ENCODE results near the gene GNAS-AS1.

The GNAS-AS1 gene

DNA sequence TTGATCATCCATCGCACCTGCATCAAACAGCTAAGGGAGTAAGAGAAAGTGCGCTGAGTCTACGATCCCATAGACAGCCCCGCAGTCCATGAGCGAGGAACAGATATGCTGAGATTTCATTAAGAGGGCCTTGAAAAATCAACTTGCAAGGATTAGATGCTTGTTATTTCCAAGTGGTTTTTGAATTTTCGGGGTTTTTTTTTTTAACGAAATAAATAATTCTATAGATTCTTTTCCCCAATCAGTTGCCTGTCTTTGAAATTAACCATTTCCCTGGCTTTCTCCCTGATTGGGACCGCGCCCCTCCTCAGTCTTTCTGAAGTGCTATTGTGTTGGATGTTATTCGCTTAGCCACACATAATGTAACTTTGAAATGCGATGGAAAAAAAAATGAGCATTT, 48.6 kb downstream of the GNAS-AS1 start:
- TF ChIP-seq Cebpa-rat (IDR thresholded peaks at IDR 0.05): no peak
- Histone ChIP-seq H3K4me1 (no peaks in the 10 kb centered on the region), H3K27ac (no peak overlapping the region), H3K27me3 (no peaks in the 10 kb centered on the region), H3K9me3 (no peaks in the 10 kb centered on the region), H3K4me3 (no peak overlapping the region), H4K20me1 (no peaks in the 10 kb centered on the region), H3K9ac (no peak overlapping the region), H3K36me3 (no peaks in the 10 kb centered on the region), H3K4me2 (no peak overlapping the region)

DNA sequence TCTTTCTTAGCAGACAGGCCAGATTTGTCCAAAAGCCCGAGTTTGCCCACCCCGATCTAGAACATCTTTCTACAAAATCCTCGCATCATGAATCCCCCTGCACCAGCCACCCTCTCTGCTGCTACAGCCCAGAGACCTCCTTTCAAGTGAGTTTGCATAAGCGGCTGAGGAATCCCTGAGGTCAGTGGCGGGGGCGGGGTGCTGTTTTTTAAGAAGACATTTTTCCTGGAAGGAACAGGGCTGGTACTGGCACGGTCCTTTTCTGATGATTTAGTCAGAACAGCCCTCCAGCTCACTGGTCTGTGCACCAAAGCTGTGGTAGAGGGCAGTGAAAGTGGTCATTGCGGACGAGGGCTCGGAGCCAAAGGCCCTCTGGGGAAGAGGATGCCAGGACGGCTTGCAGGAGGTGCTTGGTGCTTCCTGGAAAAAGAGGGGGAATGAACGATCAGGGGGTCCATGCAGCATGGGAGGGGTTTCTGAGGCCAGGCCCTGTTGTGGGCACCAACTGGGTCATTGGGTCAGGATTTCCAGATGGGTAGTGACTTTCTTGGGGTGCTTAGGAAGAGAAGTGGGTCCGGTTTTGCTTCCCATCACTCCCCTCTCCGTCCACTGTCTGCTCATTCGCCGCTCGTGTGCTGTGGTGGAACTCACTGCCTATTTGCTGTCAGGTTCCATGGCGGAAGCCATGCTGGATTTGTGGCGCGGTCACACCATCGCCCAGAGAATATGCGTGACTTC, 50.4 kb downstream of the GNAS-AS1 start:
- H3K9ac ChIP-seq: no peak overlapping the region
- no peaks in the 10 kb centered on the region for H3K4me1 ChIP-seq
- H3K4me3 ChIP-seq: no peak overlapping the region
- TF ChIP-seq Cebpa-rat (IDR thresholded peaks at IDR 0.05): no peak
- H3K27ac ChIP-seq: no peak overlapping the region
- H3K36me3 ChIP-seq: no peaks in the 10 kb centered on the region
- H3K4me2 ChIP-seq: no peak overlapping the region
- no peaks in the 10 kb centered on the region for H4K20me1 ChIP-seq
- no peaks in the 10 kb centered on the region for H3K9me3 ChIP-seq
- H3K27me3 ChIP-seq: no peaks in the 10 kb centered on the region

DNA sequence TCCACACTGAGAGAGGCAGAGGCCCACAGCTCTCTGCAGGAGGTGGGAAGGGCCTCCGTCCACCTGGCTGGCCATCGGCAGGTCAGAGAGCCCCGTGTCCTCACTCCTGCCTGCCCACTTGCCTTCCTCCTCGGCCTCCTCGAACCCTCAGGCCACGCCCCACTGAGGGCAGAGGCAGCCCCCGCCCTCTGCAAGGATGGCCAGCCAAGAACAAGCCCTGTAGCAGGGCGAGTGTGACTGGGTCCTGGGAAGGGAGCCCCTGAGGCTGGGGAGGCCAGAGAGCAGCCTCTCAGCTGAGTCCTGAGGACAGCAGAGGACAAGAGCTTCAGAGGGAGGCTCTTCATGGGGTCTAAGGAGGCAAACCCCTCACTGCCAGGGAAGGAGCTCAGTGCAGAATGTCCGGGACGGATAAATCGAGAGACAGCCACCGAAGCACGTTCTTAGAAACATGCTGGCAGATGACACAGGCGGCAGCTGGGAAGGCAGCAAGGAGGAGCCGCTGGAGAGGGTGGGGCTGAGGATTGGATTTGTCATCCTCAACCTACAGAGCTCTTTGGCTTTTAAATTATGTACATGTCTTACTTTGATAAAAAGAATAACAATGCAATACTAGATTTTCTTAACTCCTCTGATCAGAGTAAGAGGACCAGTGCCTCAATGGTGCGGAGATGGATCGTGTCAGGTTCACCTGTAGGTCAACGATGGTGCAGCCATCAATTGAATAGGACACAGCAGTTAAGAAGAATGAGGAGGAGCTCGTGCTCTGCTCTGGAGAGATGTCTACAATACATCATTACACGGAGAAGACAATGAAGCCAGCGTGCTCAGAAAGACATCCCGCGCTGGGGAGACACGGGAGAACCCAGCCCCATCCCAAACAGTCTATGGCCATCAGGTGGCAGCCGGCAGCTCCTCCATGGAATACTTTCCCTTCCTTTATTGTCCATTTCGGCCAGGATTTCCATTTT, 53.0 kb downstream of the GNAS-AS1 start:
- TF ChIP-seq Cebpa-rat (IDR thresholded peaks at IDR 0.05): no peak
- Histone ChIP-seq H3K27ac (no peak overlapping the region), H3K36me3 (no peaks in the 10 kb centered on the region), H3K9me3 (no peaks in the 10 kb centered on the region), H3K4me2 (no peak overlapping the region), H3K9ac (no peak overlapping the region), H3K27me3 (no peaks in the 10 kb centered on the region), H3K4me3 (no peak overlapping the region), H4K20me1 (no peaks in the 10 kb centered on the region), H3K4me1 (peaks cover 1% of the 10 kb centered on the region)

DNA sequence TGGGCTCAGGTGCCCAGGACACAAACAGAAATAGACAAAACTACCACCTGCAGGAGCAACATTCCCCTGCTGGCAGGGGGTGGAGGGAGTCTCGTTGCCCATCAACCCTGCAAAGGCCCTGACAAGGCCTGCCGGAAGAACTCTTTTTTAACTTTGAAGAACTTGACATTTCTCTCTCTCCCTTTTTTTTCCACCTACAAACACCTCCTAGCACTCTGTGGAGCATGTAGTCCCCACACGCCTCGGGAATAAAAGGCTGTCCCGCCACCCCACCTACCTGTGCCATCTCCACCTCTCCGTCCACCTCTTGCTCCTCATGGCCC, 54.8 kb downstream of the GNAS-AS1 start:
- peaks cover 6% of the 10 kb centered on the region for H4K20me1 ChIP-seq
- H3K4me1 ChIP-seq: peaks cover 19% of the 10 kb centered on the region
- H3K27ac ChIP-seq: no peak overlapping the region
- no peaks in the 10 kb centered on the region for H3K27me3 ChIP-seq
- H3K9ac ChIP-seq: no peak overlapping the region
- no peaks in the 10 kb centered on the region for H3K9me3 ChIP-seq
- no peak overlapping the region for H3K4me3 ChIP-seq
- H3K36me3 ChIP-seq: no peaks in the 10 kb centered on the region
- no peak for TF ChIP-seq Cebpa-rat (IDR thresholded peaks at IDR 0.05)
- no peak overlapping the region for H3K4me2 ChIP-seq

DNA sequence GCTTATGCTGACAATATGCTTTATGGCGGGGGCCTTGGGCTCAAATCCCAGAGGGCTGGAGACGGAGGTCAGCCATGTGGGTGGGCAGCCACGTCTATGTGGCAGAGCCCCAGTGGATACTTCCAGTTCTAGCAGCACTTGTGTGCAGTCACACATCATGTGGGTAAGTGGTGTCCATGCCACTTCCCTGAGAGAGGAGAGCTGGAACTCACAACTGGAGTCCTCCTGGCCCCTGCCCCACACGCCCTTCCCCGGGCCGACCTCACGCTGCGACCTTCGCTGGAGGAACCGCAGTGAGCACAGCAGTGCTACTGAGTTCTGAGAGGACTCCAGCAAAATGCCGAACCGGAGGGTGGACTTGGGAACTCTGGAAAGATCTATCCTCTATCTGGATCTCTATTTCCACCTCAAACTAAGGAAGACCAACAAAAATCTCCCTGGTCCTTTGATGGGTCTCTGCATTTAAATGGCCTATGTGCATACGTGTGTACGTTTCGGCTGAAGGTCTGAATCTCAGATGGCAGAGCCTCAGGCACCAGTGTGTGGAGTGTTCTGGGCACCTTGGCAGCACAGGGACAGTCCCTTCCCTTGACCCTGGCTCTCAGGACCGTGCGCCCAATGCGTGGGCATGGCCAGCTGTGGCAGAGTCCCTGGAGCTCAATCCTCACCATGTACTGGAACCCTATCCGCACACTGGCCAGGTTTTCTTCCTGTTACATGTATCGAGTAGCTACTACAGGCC, 55.4 kb downstream of the GNAS-AS1 start:
- Histone ChIP-seq H3K4me2 (no peak overlapping the region), H3K9me3 (no peaks in the 10 kb centered on the region), H3K9ac (no peak overlapping the region), H3K27ac (no peak overlapping the region), H3K4me1 (peaks cover 24% of the 10 kb centered on the region), H3K27me3 (no peaks in the 10 kb centered on the region), H3K36me3 (no peaks in the 10 kb centered on the region), H4K20me1 (peaks cover 11% of the 10 kb centered on the region), H3K4me3 (no peak overlapping the region)
- no peak for TF ChIP-seq Cebpa-rat (IDR thresholded peaks at IDR 0.05)

DNA sequence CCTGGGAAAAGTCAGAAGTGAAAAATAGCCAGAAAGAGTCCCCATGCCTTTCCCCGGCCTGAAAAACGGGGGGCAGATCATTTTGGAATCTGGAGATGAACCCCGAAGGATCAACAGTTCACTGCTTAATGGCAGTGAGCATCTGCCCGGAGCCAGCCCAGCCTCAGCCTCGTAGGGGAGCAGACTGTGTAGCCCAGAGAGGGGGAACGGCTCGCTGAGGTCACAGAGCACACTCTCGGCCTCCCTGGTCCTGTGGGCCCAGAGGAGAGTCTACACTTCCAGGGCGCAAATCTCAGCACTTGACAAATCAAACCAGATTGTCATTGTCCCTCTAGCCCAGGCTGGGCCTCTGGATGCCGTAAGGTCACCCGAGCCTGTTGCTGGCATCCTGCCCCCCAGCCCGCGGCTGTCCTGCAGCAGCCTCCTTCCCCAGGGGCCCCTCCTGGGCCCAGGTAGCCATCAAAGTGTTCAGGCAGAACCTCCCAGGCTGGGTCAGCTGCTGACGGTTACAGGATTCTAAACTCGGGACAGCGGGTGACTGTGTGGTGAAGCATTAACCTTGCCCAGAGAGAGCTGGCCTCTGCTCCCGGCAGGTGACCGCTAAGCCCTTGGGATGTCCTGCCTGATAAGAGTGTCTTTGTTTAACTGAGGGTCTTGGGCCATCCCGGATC, 56.1 kb downstream of the GNAS-AS1 start:
- no peak overlapping the region for H3K4me2 ChIP-seq
- H3K27ac ChIP-seq: no peak overlapping the region
- H4K20me1 ChIP-seq: peaks cover 15% of the 10 kb centered on the region
- no peaks in the 10 kb centered on the region for H3K36me3 ChIP-seq
- H3K9me3 ChIP-seq: no peaks in the 10 kb centered on the region
- H3K4me1 ChIP-seq: peaks cover 31% of the 10 kb centered on the region
- H3K9ac ChIP-seq: no peak overlapping the region
- H3K4me3 ChIP-seq: no peak overlapping the region
- no peaks in the 10 kb centered on the region for H3K27me3 ChIP-seq
- TF ChIP-seq Cebpa-rat (IDR thresholded peaks at IDR 0.05): no peak

DNA sequence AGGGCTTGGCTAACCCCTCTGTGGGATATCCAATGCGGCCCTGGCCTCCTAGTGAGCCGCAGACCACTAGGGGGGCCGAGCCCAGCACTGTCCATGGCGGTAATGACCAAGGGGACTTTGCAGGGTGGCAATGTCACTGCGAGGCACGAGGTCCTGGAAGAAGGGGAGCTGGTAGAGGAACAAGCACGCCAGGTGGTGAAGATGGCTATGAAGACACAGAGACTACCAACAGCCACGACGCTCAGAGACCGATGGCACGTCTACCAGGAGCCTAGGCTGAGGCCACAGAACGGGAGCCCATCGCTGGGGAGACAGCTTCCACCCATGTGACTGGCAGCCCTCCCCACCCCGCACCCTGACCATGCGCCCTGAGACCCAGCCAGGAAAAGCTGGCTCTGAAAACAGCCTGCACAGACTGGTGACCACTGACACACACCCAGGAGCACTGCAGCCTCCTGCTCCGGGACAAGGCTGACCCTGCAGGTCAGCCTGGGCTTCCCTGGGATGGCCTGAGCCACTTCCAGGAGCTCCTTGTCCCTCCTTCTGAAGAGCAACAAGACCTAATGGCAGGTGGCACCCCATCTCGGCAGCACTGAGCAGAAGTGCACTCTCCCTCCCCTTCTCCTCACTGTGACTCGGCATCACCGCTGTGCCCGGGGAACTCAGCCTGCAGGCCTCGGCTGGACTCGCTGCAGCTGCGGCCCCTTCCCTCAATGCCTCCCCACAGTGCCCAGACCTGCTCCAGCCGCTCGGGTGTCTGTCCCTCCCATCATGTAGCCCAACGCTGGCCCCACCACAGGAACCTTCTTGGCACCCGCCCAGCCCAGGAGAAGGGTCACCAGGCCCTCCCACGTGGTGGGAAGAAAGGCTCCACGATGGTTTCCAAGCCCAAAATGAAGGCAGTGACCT, 56.9 kb downstream of the GNAS-AS1 start:
- Histone ChIP-seq H3K4me2 (0 out of 2 replicates have a peak overlapping the region, but pooled peaks have one; percentile 5), H3K9me3 (no peaks in the 10 kb centered on the region), H3K27me3 (no peaks in the 10 kb centered on the region), H3K36me3 (no peaks in the 10 kb centered on the region), H4K20me1 (peaks cover 15% of the 10 kb centered on the region), H3K4me3 (no peak overlapping the region), H3K4me1 (peaks cover 40% of the 10 kb centered on the region), H3K9ac (no peak overlapping the region), H3K27ac (no peak overlapping the region)
- TF ChIP-seq Cebpa-rat (IDR thresholded peaks at IDR 0.05): no peak

DNA sequence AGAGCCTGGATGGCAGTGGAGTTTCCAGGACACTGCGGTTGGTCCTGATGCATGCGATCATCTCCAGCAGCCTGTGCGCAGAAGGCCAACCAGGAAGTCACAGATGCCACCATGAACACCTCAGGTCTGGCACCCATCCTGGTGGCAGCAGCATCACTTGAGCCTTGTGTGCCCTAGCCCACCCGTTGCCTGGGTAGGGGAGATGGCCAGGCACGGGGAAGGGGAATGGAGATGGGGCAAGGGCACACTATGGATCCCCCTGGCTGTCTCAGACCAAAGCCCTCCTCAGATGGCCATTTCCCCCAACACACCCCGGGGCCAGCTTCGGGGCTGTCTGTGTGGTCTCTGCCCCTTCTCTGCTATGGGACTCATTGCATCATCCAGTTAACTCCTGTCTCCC, 58.3 kb downstream of the GNAS-AS1 start:
- Histone ChIP-seq H4K20me1 (peaks cover 15% of the 10 kb centered on the region), H3K9me3 (no peaks in the 10 kb centered on the region), H3K9ac (no peak overlapping the region), H3K4me1 (peaks cover 54% of the 10 kb centered on the region), H3K27ac (no peak overlapping the region), H3K4me2 (peak overlapping the region; percentile 94), H3K27me3 (no peaks in the 10 kb centered on the region), H3K4me3 (no peak overlapping the region), H3K36me3 (no peaks in the 10 kb centered on the region)
- TF ChIP-seq Cebpa-rat (IDR thresholded peaks at IDR 0.05): no peak
